Skeletal muscle cell (primary cell): ENCODE results near the gene ADTRP.
A peak's percentile ranks its signal among the peaks of the same experiment; 100 is the strongest.
"Not testable (repeated sequence)": the region's sequence is repeated elsewhere in the genome, so short reads cannot be mapped to it uniquely, and the experiment has no call there.

Experiments
- DNase-seq: peaks from one replicate; pipeline ENCODE4 v3.0.0-alpha.2; 2010; ENCODE audit warnings: low read depth
- H3K4me3 ChIP-seq: 2 replicates; pipeline ENCODE4 v1.5.1; 2011; ENCODE audit warnings: low read depth, mild to moderate bottlenecking, control low read depth, low read length, moderate library complexity

ADTRP gene

DNA sequence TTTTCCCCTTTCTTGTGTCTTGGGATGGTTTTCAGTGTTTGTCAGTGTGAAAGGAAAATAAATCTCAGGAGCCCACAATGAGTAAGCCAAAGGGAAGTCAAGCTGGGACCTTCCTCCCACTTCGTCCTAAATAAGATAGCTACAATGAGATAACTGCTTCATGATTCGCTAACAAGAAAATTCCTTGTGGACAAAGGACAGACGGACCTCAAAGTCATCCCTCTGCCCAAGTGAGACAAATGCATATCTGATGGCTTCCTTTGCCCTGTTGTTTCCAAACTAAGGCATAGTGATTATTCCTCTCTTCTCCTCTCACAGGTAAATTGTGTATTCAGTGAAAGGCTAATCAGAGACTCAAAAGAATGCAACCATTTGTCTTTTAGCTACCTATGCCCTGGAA lies 26.1 kb upstream of the ADTRP start:
- H3K4me3 ChIP-seq, result no peak overlapping the region

DNA sequence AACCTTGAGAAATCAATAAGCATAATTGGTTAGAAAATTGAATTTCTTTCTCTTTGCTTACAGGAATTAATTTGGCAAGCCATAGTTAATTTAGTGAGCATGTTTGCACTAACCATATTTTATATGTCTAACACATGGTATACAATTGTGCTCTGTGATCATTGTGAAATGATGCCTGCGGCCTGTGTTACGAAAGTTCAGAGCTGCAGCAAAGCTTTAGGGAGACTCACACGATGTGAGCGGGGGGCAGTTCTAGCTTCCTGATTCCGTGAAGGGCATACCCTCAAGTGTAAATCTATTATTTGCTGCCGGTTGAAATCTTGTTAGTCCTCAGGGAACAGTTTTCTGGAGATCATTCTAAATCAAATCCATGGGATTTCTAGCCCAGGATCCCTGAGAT lies 25.5 kb upstream of the ADTRP start:
- no peak for DNase-seq
- H3K4me3 ChIP-seq, result no peak overlapping the region

More for the DNA sequence above, 26.1 kb upstream of the ADTRP start:
- no peak for DNase-seq

DNA sequence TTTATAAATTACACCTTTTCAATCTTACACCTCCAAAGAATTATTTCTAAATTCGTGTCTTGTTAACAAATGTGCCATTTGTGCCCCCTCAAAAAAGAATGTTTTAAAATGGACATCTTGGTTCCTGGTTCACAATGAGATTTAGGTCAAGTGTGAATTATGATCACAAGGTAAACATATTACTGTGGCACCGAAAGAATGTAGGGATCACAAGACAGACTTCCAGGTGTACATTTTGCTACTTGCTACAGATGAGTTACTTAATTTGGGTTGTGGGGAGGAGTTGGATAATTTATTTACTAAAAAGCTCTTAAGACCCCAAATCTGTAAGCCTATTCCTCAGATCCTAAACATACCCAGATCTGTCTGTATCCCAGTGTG lies 25.0 kb upstream of the ADTRP start:
- DNase-seq, result no peak
- no peak overlapping the region for H3K4me3 ChIP-seq

DNA sequence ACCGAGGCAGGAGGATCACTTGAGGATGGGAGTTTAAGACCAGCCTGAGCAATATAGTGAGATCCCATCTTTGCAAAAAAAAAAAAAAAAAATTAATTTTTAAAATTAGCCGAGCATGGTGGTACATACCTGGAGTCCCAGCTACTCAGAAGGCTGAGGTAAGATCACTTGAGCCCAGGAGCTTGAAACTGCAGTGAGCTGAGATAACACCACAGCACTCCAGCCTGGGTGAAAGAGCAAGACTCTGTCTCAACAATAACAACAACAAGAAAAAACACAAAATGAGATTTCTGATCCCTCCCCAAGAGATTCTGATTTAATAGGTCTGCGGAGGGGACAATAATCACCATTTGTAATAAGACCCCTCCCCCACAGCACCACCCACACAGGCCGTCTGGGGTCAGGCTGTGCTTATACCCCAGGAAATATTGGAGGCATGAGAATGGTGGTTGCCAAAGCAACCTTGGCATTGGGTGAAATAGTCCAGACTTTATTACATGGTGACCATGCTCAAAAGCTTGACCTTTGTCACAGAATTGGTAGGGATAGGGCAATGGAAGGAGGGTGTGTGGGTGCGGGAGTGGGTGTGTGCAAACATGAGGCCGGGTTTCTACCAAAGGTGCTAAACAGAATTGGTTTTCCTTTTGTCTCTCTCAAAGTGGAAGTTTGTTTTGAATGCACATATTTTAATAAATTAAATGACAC lies 24.4 kb upstream of the ADTRP start:
- DNase-seq, result no peak
- no peak overlapping the region for H3K4me3 ChIP-seq

DNA sequence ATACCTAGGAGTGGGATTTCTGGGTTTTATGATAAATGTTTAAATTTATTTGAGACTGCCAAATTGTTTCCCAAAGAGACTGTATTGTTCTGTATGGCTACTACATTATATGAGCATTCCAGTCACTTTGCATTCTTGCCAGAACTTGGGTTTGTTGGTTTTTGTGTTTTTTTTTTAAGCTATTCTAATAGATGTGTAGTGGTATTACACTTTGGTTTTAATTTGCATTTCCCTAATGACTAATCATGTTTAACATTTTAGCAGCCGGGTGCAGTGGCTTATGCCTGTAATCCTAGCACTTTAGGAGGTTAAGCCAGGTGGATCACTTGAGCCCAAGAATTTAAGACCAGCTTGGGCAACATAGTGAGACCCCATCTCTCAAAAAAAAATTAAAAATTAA lies 21.9 kb upstream of the ADTRP start:
- DNase-seq, H3K4me3 ChIP-seq: not testable (repeated sequence)

DNA sequence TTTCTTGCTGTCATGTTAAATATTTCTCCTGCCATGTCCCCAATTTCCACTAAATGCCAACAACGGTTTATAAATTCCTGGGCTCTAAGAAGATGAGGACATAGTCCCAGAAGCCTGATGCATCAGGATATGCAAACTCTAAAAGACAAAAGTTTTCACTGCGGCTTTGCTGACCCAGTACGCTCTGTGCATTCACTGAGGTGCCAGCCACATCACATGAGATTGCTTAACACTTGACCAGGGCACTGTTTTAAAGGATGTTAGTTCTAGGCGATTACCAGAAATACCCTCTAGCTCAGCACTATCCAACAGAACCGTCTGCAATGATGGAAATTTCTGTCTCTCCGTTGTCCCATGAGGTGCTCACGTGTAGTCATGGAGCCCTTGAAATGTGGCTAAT lies 19.9 kb upstream of the ADTRP start:
- DNase-seq, result no peak
- H3K4me3 ChIP-seq, result no peak overlapping the region

DNA sequence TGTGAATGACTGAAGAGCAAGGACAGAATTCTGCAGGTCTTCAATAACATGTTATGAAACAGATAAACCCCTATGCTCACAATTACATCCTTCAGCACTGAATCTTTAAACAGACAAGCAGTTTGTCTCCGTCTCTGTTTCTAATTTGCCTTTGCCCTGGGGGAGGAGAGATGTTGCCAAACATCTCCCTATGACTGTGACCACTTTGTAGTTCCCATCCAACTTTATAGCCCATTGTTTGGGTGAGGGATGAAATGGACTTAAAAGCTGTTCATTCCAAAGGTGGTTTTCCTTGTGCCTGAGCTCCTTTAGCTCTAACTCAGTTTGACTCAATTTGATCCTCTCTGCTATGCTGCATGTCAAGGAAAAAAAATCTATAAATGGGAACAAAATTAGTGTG lies 19.5 kb upstream of the ADTRP start:
- no peak for DNase-seq
- H3K4me3 ChIP-seq, result no peak overlapping the region

DNA sequence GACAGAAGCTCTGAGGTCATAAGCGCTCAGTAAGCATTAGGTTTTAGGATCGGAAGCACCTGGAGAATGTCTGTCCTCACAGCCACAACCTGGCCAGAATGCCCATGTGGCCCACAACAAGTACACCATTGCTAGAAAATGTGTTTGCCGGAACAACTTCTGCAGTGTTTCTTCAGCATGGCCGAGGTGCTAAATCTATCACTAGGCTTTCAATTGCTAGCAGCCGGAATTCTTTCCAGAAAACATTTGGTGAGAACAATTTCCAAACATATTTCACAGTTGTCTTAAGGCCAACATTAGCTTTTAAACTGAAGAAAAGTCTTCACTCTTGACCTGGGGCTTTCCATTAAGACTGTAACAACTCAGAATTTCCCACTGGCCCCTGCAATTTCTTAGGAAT lies 18.2 kb upstream of the ADTRP start:
- no peak for DNase-seq
- H3K4me3 ChIP-seq, result no peak overlapping the region

DNA sequence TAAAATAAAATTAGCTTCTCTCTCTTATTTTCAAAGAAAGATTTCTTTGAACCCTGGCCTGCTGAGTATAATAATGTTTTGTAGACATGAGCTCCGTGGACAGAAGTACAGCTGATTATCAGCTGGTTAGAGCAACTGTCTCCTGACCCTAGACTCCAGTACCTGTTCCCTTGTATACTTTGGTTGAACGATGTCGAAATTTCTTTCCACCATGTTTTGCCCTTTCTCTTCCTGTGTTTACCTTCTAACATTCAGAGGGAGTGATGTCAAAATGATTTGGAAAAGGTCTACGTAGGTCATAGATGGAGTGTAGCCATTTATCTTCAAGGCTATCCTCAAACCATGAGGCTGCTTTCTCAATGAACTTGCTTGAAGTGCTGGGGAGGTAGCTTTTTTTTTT lies 16.8 kb upstream of the ADTRP start:
- H3K4me3 ChIP-seq, result no peak overlapping the region
- DNase-seq, result no peak

DNA sequence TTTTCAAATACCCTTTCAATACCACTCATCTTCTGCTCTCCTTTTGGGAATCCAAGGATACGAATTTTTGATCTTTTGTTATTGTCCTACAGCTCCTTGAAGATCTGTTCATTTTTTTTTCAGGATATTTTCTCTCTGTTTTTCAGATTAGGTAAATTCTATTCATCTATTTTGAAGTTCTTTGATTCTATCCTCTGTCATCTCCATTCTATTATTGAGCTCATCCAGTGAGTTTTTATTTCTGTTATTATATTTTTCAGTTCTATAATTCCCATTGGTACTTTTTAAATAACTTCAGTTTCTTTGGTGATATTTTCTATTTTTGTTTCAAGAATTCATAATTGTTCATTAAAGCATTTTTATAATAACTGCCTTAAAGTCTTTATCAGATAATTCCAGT lies 14.7 kb upstream of the ADTRP start:
- no peak overlapping the region for H3K4me3 ChIP-seq
- no peak for DNase-seq

DNA sequence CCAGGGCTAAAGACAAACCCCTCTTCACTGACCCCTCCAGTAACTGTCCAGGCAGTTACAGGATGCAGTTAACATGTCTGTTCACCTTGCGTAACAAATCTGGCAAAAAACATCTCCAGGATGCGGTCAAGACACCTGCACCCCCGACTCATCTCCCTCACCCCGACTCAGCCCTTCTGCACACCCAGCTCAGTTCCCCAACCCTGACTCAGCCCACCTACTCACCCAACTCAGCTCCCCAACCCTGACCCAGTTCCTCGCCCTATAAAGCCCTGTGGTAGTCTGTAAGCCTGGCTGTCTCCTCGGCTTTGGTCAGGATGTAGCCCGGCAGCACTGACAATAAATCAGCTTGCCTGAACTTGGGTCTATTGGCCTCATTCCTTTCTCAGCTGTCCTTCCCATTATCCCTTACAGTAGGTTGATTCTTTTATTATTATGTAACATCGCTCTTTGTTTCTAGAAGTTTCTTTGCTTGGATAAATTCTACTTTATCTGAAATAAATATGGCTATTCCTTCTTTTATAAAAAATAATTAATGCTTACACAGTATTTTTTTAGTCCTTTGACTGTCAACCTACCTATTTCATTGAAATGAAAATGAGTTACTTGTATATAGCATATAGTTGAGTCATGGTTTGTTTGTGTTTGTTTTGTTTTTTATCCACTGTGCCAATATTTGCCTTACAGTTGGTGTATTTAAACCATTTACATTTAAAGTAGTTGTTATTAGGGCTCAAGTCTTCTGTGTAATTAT lies 12.9 kb upstream of the ADTRP start:
- no peak overlapping the region for H3K4me3 ChIP-seq
- DNase-seq, result peak; percentile 32

DNA sequence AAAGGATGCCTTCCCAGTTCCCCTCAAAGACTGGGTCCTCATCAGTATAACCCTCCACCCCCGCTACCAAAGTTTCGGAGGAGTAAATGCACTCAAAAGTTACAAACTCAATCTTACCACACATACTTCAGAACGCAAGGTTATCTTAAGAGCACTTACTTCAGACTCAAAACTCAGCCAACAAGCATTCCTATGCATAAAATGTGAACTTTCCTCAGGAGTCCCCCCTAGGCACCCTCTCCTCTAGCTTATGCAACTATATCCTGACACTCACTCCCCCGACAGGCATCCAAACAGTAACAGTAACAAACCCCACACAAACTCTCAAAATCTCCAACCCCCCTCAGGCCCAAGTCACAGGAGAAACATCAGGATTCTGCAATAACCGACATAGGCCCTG lies 11.1 kb upstream of the ADTRP start:
- no peak for DNase-seq
- no peak overlapping the region for H3K4me3 ChIP-seq

DNA sequence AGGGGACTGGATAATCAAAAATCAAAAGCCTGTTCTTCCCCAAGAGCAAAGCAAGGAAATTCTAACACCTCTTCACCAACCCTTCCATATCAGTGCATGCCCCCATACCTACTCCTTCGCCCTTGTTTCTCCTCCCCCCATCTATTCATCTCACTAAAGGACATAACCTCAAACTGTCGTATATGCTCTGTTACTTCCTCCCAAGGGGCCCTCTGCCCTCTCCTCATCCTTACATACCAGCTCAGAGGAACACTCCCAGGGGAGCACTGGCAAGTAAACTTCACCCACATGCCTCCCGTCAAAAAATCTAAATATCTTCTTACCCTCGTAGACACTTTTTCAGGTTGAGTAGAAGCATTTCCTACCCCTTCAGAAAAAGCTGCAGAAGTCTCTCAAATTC lies 9.4 kb upstream of the ADTRP start:
- DNase-seq, result no peak
- H3K4me3 ChIP-seq, result no peak overlapping the region

DNA sequence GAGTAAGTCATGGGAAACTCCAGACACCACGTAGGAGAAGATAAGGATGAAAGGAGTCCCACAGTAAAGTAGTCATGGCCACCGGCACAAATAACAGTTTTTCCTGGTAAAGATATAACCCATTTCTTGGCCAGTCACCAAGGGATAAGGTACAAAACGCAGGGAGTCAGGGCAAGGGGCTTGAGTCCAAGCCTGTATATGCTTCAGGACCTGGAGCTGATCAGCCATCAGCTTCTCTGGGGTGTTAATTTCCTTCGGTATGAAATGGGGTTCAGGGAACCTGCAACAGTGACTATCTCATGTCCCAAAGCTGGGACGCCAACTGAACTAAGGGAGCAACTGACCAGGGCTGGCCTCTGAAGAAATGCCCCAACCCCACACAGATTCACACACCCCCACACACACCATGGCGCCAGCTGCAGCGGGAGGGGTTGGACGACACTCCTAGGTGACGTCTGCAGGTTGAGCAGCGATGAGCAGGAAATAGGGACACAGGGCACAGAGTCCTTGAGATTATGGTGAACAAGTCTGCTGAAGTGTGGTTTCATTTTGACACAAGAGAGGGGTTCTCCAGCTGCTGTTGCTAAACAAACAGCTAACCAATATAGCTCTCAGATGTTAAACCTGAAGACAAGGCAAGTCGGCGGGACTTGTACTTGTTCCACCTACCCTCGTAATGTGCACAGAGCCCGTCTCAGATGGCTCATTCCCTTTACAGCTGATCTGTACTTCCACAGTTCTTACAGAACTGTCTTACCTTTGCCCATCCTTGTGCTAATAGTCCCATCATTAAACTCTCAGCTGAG lies 7.4 kb upstream of the ADTRP start:
- no peak overlapping the region for H3K4me3 ChIP-seq
- no peak for DNase-seq

DNA sequence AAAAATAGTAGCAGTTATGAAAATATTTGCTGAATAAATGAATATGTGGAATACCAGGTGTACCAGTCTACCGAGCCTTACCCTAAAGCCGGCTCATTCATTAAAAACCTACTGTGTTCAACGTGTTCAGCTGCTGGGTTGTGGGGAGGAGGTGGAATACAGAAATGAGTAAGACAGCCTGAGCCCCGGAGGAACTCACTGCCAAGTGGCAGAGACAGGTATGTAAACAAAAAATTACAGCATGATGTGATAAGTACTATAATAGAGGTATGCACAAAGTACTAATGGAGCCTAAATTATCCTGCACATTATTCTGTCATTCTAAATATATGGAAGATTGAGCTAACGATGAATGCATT lies 6.8 kb upstream of the ADTRP start:
- DNase-seq, result no peak
- H3K4me3 ChIP-seq, result no peak overlapping the region

DNA sequence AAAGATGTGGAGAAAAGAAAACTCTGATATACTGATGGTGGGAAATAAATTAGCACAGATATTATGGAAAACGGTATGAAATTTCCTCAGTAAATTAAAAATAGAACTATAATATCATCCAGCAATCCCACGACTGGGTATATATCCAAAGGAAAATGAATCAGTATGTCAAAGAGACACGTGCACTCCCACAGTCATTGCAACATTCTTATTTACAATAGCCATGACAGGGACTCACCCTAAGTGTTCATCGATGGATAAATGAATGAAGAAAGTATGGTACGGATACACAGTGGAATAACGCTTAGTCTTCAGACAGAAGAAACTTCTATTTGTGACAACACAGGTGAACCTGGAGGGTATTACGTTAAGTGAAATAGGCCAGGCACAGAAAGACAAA lies 5.7 kb upstream of the ADTRP start:
- no peak overlapping the region for H3K4me3 ChIP-seq
- DNase-seq, result no peak

DNA sequence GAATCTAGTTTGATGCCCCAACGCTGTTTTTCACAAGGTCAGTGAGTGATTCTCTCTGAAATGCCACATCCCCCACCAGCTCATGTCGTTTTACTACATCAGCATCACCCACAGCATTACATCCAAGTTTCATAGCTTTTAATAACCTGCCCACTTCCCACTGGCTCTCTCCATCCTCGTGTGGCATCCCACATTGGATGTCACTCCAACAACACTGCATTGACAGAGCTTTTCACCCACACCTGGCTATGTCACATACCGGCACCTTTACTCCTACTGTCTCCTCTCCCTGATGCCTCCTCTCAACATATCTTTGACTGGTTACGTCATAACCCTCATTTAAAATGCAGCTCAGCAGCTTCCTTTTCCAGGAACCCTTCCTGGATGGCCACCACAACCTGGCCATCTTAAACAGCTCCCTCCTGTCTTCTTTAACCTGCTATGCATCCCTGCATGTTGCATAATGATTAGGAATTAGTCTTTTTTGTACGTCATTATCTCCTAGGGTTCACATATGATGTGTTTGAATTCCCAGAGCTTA lies 5.0 kb upstream of the ADTRP start:
- no peak for DNase-seq
- H3K4me3 ChIP-seq, result no peak overlapping the region

DNA sequence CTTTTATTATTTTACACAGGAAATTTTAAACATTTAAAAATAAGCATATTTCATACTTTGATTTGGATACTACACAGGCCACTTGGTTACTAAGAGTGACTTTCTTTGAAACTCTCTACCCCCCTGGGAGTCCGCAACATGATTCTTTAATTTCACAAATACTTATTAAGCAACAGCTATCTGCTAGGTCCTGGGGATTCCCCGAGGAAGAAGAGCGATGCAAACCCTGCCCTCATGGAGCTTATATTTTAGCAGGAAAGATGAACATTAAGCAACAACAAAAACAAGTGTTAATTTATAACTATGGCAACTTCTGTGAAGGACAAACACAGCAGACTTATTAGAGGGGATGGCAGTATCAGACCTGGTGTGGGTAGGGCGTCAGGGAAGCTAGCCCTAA lies 3.9 kb upstream of the ADTRP start:
- no peak for DNase-seq
- H3K4me3 ChIP-seq, result no peak overlapping the region

DNA sequence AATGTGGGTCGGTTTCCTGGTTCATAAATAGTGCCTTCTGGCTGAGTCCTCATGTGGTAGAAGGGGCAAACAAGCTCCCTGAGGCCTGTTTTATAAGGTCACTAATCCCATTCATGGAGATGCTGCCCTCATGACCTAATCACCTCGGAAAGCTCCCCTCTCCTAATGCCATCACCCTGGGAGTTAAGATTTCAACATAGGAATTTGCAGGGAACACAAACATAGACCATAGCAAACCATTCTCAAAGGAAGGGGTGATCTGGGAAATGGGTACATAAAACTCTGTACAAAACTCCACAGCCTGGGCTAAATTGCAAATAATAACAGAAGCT lies 1.5 kb upstream of the ADTRP start:
- no peak for DNase-seq
- H3K4me3 ChIP-seq, result no peak overlapping the region

DNA sequence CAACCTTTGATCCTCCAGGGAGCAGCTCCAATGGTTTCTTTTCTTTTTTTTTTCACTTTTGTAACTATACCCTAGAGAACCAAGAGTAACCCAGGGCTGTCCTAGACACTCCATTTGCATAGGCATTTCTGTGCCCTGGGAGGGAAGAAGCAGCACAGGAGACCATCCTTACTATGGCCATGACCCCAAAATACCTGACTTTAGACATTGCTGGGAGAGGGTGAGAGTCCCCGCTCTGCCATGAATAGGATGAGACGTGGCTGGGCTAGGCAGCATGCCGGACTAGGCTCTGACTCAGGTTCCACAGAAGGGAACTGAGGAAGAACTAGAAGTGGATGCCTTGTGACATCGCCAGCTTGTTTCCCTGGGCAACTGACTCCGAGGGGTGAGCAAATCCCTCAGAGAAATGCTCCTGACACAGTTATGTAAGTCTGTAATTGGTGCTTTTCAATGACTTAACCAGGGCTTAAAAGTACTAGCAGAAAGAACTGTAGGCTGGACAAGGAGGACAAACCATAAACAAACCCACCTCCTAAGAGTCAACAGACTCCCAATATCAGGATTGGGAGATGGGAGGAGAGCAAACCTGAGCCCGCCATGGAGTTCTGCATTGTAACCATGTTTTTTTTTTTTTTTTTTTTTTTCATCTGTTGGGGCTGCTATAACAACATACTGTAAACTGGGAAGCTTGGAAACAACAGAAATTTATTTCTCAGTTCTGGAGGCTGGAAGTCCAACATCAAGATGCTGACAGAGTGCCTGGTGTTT lies 910 bp upstream of the ADTRP start:
- DNase-seq, result no peak
- H3K4me3 ChIP-seq, result no peak overlapping the region
